Ishikawa (cell line): ENCODE results near the gene TMPRSS13.

Experiments used
- CEBPB ChIP-seq: IDR thresholded peaks from 2 replicates; pipeline ENCODE4 v1.6.1; 2012
- CREB1 ChIP-seq: IDR thresholded peaks from 2 replicates; pipeline ENCODE4 v1.6.1; 2012; ENCODE audit warnings: low read depth
- EGR1 ChIP-seq: IDR thresholded peaks from 2 replicates; pipeline ENCODE4 v1.6.1; 2012
- EP300 ChIP-seq: IDR thresholded peaks from 2 replicates; pipeline ENCODE4 v1.6.1; 2012; ENCODE audit warnings: borderline replicate concordance
- FOXM1 ChIP-seq: IDR thresholded peaks from 2 replicates; pipeline ENCODE4 v1.6.1; 2012; ENCODE audit warnings: low read depth, borderline replicate concordance
- MAX ChIP-seq: IDR thresholded peaks from 2 replicates; pipeline ENCODE4 v1.6.1; 2012
- NFIC ChIP-seq: IDR thresholded peaks from 2 replicates; pipeline ENCODE4 v1.6.1; 2012
- RAD21 ChIP-seq: IDR thresholded peaks from 2 replicates; pipeline ENCODE4 v1.6.1; 2012; ENCODE audit warnings: low read depth
- REST ChIP-seq: IDR thresholded peaks from 2 replicates; pipeline ENCODE4 v1.6.1; 2012; ENCODE audit warnings: low read depth, mild to moderate bottlenecking
- TAF1 ChIP-seq: IDR thresholded peaks from 2 replicates; pipeline ENCODE4 v1.6.1; 2012; ENCODE audit warnings: low read depth, mild to moderate bottlenecking
- TCF12 ChIP-seq: IDR thresholded peaks from 2 replicates; pipeline ENCODE4 v1.6.1; 2012; ENCODE audit warnings: low read depth
- TEAD4 ChIP-seq: IDR thresholded peaks from 2 replicates; pipeline ENCODE4 v1.6.1; 2012
- USF1 ChIP-seq: IDR thresholded peaks from 2 replicates; pipeline ENCODE4 v1.6.1; 2012
- YY1 ChIP-seq: IDR thresholded peaks from 2 replicates; pipeline ENCODE4 v1.6.1; 2012; ENCODE audit warnings: low read depth
- ZBTB7A ChIP-seq: IDR thresholded peaks from 2 replicates; pipeline ENCODE4 v1.6.1; 2012; ENCODE audit warnings: low read depth

Gene TMPRSS13

GRCh38 chr11:117972629-117973502, 43.7 kb upstream of the TMPRSS13 start:
- no peak for TF ChIP-seq USF1
- TF ChIP-seq TCF12, result no peak
- no peak for TF ChIP-seq ZBTB7A
- TF ChIP-seq CREB1, result no peak
- no peak for TF ChIP-seq MAX
- TF ChIP-seq TEAD4, result no peak
- TF ChIP-seq EP300, result no peak
- TF ChIP-seq FOXM1, result no peak
- TF ChIP-seq NFIC, result no peak
- TF ChIP-seq RAD21, result no peak
- no peak for TF ChIP-seq CEBPB
- TF ChIP-seq REST, result no peak

- no peak for TF ChIP-seq REST
- no peak for TF ChIP-seq YY1
- TF ChIP-seq TEAD4, result no peak
- no peak for TF ChIP-seq TAF1
- TF ChIP-seq TCF12, result no peak
Observed at GRCh38 chr11:117972044-117972443, 42.8 kb upstream of the TMPRSS13 start.

- no peak for TF ChIP-seq TAF1
- no peak for TF ChIP-seq ZBTB7A
- no peak for TF ChIP-seq TEAD4
- TF ChIP-seq MAX, result no peak
- no peak for TF ChIP-seq FOXM1
- no peak for TF ChIP-seq USF1
- TF ChIP-seq TCF12, result no peak
- no peak for TF ChIP-seq EGR1
- TF ChIP-seq CREB1, result no peak
- TF ChIP-seq YY1, result no peak
Observed at GRCh38 chr11:117970400-117971024, 41.3 kb upstream of the TMPRSS13 start.

- no peak for TF ChIP-seq YY1
- TF ChIP-seq FOXM1, result no peak
- TF ChIP-seq TEAD4, result no peak
- no peak for TF ChIP-seq MAX
- no peak for TF ChIP-seq EGR1
- TF ChIP-seq EP300, result no peak
- TF ChIP-seq RAD21, result no peak
- no peak for TF ChIP-seq TAF1
- no peak for TF ChIP-seq REST
- TF ChIP-seq CEBPB, result no peak
- TF ChIP-seq NFIC, result no peak
- no peak for TF ChIP-seq TCF12
- no peak for TF ChIP-seq USF1
- no peak for TF ChIP-seq ZBTB7A
- TF ChIP-seq CREB1, result no peak
Observed at GRCh38 chr11:117969160-117969991, 40.2 kb upstream of the TMPRSS13 start.
